ENCODE measurements around the gene IL11. TPM values are rescaled to one million over a fixed set of nuclear protein-coding genes. Genes with fewer than 3 reads are reported as not detected.

IL11 gene
- total and polyA plus RNA-seq, 2 of the 13 experiments (the other 11 are each of a cell fraction or from before 2014, with no cell fraction given) = 2.5 to 2.9 TPM

- no peak for TF ChIP-seq ZNF770 (CRISPR knock-in tag; IDR thresholded peaks at IDR 0.05)
These were observed 22.8 kb upstream of the IL11 start (continued) for GRCh38 chr19:55392820-55393761.

GRCh38 chr19:55391702-55392615 is 21.7 kb upstream of the IL11 start:
- H3K36me3 ChIP-seq (replicated peaks in 1 of 2; ENCODE audit: control insufficient read depth in 1 of 2, insufficient read depth in 2 of 2, low read length in 2 of 2) = peaks cover 16 to 31% of the 10 kb centered on the region in 2 experiments
- no peak for FAIRE-seq
- no peaks in the 10 kb centered on the region for H3K27me3 ChIP-seq (ENCODE audit: control insufficient read depth in 1 of 2, insufficient read depth in 2 of 2, low read length in 2 of 2)
- no peak overlapping the region for H3K4me2 ChIP-seq (ENCODE audit: low read depth, low read length)
- peaks cover 53% of the 10 kb centered on the region for H3K4me1 ChIP-seq (ENCODE audit: insufficient read depth, low read length)
- H3K4me3 ChIP-seq (replicated peaks in 1 of 3; ENCODE audit: insufficient read depth in 1 of 3, low read depth in 2 of 3, low read length in 3 of 3) = no peak overlapping the region
- intact Hi-C loops (cut with micrococcal nuclease; ENCODE audit: unreplicated experiment) = no loop called here
- TF ChIP-seq CEBPB (IDR thresholded peaks at IDR 0.05; ENCODE audit: borderline replicate concordance, low read depth, low read length) = peak; percentile 54; the same call in 1 of the 2 replicates
- TF ChIP-seq ZNF883 (CRISPR knock-in tag; IDR thresholded peaks at IDR 0.05; ENCODE audit: not compliant biosample characterization) = no peak
- TF ChIP-seq DNMT1 (CRISPR knock-in tag; IDR thresholded peaks at IDR 0.05) = no peak
- peak; percentile 31; the same call in 1 of the 2 replicates for TF ChIP-seq CEBPG (CRISPR knock-in tag; IDR thresholded peaks at IDR 0.05)
- TF ChIP-seq SETDB1 (CRISPR knock-in tag; IDR thresholded peaks at IDR 0.05; ENCODE audit: borderline replicate concordance) = no peak
- no peak for TF ChIP-seq ZNF281 (CRISPR knock-in tag; IDR thresholded peaks at IDR 0.05; ENCODE audit: borderline replicate concordance)
- TF ChIP-seq ZMYM3 (CRISPR knock-in tag; IDR thresholded peaks at IDR 0.05) = 0 out of 2 replicates have a peak, but pooled peaks have one; percentile 2
- TF ChIP-seq ZNF121 (CRISPR knock-in tag; IDR thresholded peaks at IDR 0.05) = 0 out of 2 replicates have a peak, but pooled peaks have one; percentile 31
- TF ChIP-seq FLYWCH1 (CRISPR knock-in tag; IDR thresholded peaks at IDR 0.05) = no peak
- in situ Hi-C loops (cut with HindIII; ENCODE audit: extremely low pct_ligation_motif_present, low pct_unique_long_range_greater_than_20kb) = no loop called here
- H3K9me3 ChIP-seq (ENCODE audit: low read length) = no peaks in the 10 kb centered on the region
- ChIA-PET POLR2A (interaction anchor here (1.3 to 9.7 kb wide), 2 partner anchors 15 to 53 kb away, joined by 3 to 62 read pairs; partner anchors contain the start of gene UBE2S), CTCF (ENCODE audit: low intra/inter-chr PET ratio, low total read pairs) (no interaction called here)
- H3K9ac ChIP-seq (ENCODE audit: insufficient read depth, low read depth, low read length) = no peak overlapping the region
- peaks cover 15% of the 10 kb centered on the region for H3K79me2 ChIP-seq (ENCODE audit: insufficient read depth, low read length)
- H4K20me1 ChIP-seq (ENCODE audit: insufficient read depth, low read length) = peaks cover 36% of the 10 kb centered on the region
- no peak for DNase-seq (ENCODE audit: low spot score)
- no peak for ATAC-seq
- no TSS peak for BruUV-seq (replicated peaks)
- WGBS (ENCODE audit: low lambda C conversion rate) = 82% methylated on average over 18 of the region's 18 CpGs
- peak overlapping the region; percentile 22 for H3K27ac ChIP-seq (ENCODE audit: extremely low read length, insufficient read depth, low read length)
- no peak overlapping the region for H2AFZ ChIP-seq (ENCODE audit: low read length)
